Activated naive CD4-positive, alpha-beta T cell treated with anti-CD3 and anti-CD28 coated beads, Interleukin-2, amount 50 U/mL, for 16 hours (primary cell): Measurements from ENCODE around the gene LIPJ.

Source experiments
- DNase-seq: peaks from one replicate; pipeline ENCODE4 v3.0.0-alpha.2; 2020

LIPJ gene

GRCh38 chr10:88598055-88598454 is 11.5 kb downstream of the LIPJ start:
- no peak for DNase-seq

GRCh38 chr10:88608052-88608732 is 21.6 kb downstream of the LIPJ start:
- no peak for DNase-seq

- DNase-seq, result no peak
These were observed 22.2 kb downstream of the LIPJ start for GRCh38 chr10:88608780-88609179.

DNA sequence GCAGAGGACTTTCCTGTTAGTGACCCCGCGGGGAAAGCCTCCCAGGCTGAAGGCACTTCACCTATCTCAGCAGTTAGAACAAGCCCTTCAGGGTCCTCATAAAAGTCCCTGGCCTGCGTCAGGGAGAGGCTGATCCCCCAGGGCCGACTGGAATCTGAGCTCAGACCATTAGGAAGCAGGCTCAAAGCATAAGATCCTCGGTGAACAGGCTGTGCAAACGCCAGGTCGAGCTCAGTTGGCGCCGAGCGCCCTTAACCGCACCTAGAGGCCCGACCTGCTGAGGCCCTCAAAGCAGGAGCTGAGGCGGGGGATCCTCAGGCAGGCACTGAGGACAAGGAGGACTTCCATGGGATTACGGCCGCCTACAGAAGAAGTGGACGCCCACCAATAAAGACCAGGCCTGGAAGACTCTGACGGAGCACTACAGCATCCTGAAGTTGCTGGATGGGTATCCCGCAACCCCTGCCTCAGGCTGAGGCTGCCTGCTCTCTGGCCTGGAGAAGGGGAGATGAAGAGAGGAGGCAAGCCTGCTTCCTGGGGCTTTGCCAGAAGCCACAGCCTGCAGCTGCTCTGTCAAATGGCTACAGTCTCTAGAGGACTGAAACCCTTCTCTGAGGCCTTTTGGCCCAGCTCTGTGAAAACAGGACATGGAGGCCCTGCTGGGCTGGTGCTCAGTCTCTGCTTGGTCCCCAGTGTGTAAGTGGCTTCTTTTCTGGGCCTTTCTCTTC is 29.9 kb downstream of the LIPJ start:
- DNase-seq, result no peak

GRCh38 chr10:88617772-88618300 is 31.3 kb downstream of the LIPJ start:
- no peak for DNase-seq

DNA sequence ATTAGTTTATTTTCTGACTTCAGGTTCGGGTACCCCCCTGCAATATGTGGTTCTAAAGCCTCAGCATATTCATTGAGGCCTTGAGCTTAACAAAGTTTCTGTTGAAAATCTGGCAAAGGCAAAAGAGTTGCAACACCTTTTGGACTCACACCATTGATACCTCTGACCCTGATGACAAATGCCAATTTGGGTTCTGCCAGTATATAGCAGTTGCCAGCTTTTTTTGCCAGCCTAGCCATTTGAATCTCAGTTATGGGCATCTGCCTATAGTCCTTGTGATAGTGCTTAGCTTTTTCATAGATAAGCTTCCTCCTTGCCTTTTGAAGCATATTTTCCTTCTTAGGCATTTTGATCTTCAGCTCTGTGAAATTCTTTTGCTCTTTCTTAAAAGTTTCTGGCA is 31.9 kb downstream of the LIPJ start:
- no peak for DNase-seq

- DNase-seq, result no peak
These were observed 33.9 kb downstream of the LIPJ start for GRCh38 chr10:88620441-88620840.

DNA sequence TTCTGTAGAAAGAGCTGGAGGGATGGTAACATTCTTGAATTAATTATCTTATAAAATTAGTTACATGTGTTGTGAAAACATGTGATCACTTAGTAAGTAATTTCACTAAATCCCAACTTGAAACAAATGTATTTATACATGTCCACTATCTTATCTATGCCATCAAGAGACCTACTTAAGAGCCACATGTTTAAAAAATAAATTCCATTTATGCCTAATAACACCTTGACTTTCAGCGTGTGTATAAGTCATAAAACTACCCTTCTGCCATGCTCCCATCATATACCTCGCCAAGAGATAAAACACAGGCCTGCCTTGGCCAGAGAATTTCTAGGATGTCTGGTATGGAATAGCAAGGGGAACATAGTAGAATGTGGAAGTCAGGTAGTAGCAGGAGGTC is 37.3 kb downstream of the LIPJ start:
- DNase-seq, result no peak

GRCh38 chr10:88624840-88625239 is 38.3 kb downstream of the LIPJ start:
- no peak for DNase-seq

DNA sequence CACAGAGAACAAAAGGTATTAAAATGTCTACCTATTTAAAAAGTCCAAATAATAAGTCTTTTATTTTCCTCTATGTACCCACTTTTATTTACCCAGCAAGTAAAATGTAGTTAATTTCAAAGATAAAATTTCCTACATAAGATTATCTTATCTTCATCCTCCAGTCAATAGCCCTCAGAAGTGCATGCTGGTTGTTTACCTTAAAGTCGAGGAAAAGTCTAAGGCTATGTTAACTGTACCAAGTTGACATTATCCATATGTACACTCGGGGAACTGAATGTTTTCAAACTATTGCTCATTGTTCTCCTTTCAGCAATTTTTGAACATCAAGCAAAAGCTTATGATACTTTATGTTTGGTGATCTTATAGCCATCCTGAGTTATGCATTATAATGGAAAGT is 53.6 kb downstream of the LIPJ start:
- no peak for DNase-seq

GRCh38 chr10:88642209-88642608 is 55.6 kb downstream of the LIPJ start:
- no peak for DNase-seq

DNA sequence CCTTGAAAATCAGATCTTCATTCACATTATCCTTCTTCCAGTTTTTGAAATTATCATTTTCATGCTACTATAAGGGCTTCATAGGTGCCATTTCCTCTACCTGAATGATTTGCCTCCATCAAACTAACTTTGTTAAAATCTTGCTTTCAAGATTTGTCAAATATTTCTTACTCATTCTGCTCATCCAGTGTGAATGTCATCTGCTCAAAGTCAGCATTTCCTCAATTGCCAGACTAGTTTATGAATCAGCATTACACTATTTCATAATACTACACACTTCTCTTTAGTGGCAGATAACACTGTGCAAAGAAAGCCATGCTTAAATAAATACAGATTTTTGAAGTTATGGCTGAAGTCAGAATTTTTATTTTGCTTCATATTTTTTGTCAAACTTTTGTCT is 56.4 kb downstream of the LIPJ start:
- no peak for DNase-seq

DNA sequence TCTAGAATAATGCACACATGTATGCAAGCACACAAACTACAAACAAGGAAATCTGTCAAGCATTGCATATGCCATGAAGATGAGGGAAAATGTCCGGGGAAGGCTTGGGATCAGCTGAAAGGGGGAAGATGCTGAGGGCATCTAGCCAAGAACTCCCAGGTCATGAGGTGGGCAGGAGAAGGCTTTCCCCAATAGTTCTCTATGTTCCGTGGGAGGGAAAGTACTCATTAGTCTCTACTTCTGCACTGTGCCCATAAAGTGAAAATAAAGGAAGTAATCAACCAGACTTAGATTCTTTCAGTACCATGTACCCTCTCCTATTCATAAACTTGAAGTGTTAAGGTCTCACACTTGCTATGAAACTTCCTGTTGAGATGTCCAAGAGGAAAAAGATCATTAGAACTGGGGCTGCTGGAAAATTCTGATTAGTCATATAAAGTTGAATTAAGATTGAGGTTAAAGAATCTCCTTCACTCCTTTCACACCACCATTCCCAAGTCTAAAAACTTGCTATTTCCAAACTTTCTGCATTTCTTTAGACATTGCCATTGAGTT is 60.6 kb downstream of the LIPJ start:
- no peak for DNase-seq

DNA sequence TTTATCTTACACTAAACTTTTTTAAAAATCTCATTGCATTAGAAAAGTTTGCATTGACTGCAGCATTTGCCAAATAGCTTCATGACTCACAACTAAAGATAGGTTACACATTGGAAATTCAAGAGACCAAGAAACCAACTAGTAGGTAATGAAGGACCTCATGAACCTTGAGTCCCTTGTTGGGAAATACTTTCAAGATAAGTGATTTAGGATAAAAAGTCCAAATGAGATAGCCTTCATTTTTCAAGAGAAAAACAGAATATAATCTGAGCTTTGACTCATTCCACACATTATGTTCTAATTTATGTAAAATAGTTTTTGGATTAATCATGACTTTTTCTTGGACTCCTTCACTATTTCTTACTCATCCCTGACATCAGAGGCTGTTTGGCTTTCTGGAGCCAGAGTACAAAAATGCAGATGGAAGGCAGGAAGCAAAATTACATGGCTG is 64.6 kb downstream of the LIPJ start:
- DNase-seq, result no peak

GRCh38 chr10:88652616-88653015 is 66.1 kb downstream of the LIPJ start:
- DNase-seq, result no peak
